Measurements from ENCODE around the gene UQCRC2. TPM values are rescaled to one million over a fixed set of nuclear protein-coding genes. Genes with fewer than 3 reads are reported as not detected.

The UQCRC2 gene
- total and polyA plus RNA-seq, 2 experiments from 2014 or later = 129 to 166 TPM

DNA sequence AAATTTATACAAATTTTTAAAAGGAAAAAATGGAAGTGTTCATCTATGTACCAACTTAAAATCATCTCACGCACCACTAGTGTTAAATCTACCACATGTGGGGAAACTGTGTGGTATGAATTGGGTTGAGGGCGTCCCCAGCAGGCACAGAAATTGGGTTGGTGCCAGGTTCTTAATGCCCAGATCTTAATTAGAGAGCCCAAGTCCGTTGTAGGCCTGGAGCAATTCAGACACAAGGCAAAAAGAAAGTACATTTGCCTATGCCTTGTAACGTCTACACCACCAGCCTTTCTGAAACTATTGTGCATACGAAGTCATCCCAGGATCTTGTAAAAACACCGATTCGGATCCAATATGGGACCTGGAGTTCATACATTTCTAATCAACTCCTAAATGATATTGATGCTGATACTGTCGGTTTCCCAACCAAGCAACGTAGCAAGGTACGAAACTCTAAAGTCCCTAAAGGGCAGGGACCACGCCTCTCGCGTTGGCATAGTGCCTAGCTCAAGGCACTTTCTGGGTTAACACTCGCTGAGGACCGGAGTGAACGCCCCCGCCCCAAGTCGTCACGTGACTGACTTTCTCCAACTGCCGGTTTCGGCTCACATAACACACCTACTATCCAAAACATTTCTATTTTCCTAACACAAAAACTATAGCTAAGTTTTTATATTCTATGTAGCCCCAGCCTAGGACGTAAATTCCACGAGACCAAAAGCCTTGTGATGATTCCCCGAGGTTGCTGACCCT, 945 bp upstream of the UQCRC2 start:
- Histone ChIP-seq H4K20me1 (ENCODE audit: insufficient read depth, poor library complexity, severe bottlenecking) (peaks cover 7% of the 10 kb centered on the region), H3K4me3 (peak overlapping the region; percentile 68), H3K36me3 (replicated peaks; ENCODE audit: insufficient read depth, low read depth) (no peaks in the 10 kb centered on the region), H3K79me2 (peaks cover 65% of the 10 kb centered on the region), H3K27me3 (no peaks in the 10 kb centered on the region), H3K9me2 (replicated peaks; ENCODE audit: insufficient read depth) (no peaks in the 10 kb centered on the region), H3K4me2 (peak overlapping the region; percentile 90), H3K27ac (peak overlapping the region; percentile 94), H3K9me3 (ENCODE audit: low read depth) (no peaks in the 10 kb centered on the region), H2AFZ (peak overlapping the region; percentile 50), H3K4me1 (ENCODE audit: insufficient read depth) (peaks cover 11% of the 10 kb centered on the region)
- TF ChIP-seq, protein P1, sequence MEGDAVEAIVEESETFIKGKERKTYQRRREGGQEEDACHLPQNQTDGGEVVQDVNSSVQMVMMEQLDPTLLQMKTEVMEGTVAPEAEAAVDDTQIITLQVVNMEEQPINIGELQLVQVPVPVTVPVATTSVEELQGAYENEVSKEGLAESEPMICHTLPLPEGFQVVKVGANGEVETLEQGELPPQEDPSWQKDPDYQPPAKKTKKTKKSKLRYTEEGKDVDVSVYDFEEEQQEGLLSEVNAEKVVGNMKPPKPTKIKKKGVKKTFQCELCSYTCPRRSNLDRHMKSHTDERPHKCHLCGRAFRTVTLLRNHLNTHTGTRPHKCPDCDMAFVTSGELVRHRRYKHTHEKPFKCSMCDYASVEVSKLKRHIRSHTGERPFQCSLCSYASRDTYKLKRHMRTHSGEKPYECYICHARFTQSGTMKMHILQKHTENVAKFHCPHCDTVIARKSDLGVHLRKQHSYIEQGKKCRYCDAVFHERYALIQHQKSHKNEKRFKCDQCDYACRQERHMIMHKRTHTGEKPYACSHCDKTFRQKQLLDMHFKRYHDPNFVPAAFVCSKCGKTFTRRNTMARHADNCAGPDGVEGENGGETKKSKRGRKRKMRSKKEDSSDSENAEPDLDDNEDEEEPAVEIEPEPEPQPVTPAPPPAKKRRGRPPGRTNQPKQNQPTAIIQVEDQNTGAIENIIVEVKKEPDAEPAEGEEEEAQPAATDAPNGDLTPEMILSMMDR (IDR thresholded peaks at IDR 0.05; ENCODE audit: poor library complexity) = no peak
- TF ChIP-seq EZH2 (IDR thresholded peaks at IDR 0.05; ENCODE audit: borderline replicate concordance) (no peak), EZH2phosphoT487 (IDR thresholded peaks at IDR 0.05; ENCODE audit: low read depth, severe bottlenecking, unreplicated experiment) (no peak)
- WGBS (ENCODE audit: low lambda C conversion rate, missing lambda C conversion rate) = 6% methylated on average over 24 of the region's 24 CpGs
- peak; percentile 89 for DNase-seq (ENCODE audit: low spot score)

DNA sequence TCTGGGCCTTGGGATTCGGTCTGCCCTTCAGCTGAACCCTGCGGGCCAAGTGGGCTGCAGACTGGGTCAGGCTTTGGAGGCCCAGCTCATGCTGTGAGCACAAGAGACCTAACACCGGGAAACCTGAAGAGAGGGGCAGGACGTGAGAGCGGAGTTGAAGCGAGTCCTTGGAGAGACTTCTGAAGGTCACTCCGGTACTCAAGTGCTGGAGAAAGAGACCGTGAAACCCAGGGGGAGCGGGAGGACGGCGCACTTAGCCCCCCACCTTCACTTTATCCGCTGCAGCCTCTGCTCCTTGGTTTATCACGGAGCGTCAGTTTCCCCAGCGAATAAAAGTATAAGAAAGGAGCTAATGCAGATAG, 361 bp downstream of the UQCRC2 start:
- Histone ChIP-seq H4K20me1 (ENCODE audit: insufficient read depth, poor library complexity, severe bottlenecking) (peaks cover 16% of the 10 kb centered on the region), H3K79me2 (peaks cover 68% of the 10 kb centered on the region), H3K27ac (peak overlapping the region; percentile 94), H2AFZ (peak overlapping the region; percentile 50), H3K4me3 (peak overlapping the region; percentile 71), H3K4me1 (ENCODE audit: insufficient read depth) (peaks cover 11% of the 10 kb centered on the region), H3K9me3 (ENCODE audit: low read depth) (no peaks in the 10 kb centered on the region), H3K9me2 (replicated peaks; ENCODE audit: insufficient read depth) (no peaks in the 10 kb centered on the region), H3K36me3 (replicated peaks; ENCODE audit: insufficient read depth, low read depth) (peaks cover 2% of the 10 kb centered on the region), H3K4me2 (peak overlapping the region; percentile 90), H3K27me3 (no peaks in the 10 kb centered on the region)
- under 1% methylated on average over 15 of the region's 15 CpGs for whole genome bisulfite sequencing (ENCODE audit: low lambda C conversion rate, missing lambda C conversion rate)
- DNase-seq (ENCODE audit: low spot score) = no peak
- TF ChIP-seq EZH2phosphoT487 (IDR thresholded peaks at IDR 0.05; ENCODE audit: low read depth, severe bottlenecking, unreplicated experiment) (no peak), EZH2 (IDR thresholded peaks at IDR 0.05; ENCODE audit: borderline replicate concordance) (no peak)
- TF ChIP-seq, protein P1 (IDR thresholded peaks at IDR 0.05; ENCODE audit: poor library complexity) = no peak

DNA sequence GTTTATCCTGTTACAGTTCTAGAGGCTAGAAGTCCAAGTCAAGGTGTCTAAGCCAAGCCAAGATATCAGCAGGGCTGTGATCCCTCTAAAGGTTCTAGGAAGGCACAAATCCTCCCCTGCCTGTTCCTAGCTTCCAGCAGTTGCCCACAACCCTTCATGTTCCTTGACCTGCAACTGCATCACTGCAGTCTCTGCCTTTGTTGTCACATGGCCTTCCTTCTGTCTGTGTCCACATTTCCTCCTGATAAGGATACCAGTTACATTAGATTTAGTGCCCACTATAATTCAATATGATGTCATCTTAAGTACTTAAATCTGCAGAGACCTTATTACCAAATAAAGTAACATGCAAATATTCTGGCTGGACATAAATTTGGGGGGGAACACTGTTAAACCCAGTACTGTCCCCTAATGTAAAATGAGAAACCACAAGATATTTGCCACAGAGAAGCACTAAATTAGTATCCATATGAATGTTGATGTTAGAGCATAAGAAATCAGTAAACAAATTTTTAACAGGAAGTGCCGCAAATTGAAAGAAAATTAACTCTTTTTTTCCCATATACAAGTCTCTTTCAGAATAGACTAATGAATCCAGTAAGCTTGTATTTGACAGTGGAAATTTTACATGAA, 4.7 kb downstream of the UQCRC2 start:
- Histone ChIP-seq H2AFZ (no peak overlapping the region), H3K27ac (no peak overlapping the region), H3K9me2 (replicated peaks; ENCODE audit: insufficient read depth) (no peaks in the 10 kb centered on the region), H3K4me1 (ENCODE audit: insufficient read depth) (peaks cover 5% of the 10 kb centered on the region), H3K36me3 (replicated peaks; ENCODE audit: insufficient read depth, low read depth) (peaks cover 7% of the 10 kb centered on the region), H3K79me2 (peaks cover 53% of the 10 kb centered on the region), H3K4me3 (no peak overlapping the region), H3K27me3 (no peaks in the 10 kb centered on the region), H4K20me1 (ENCODE audit: insufficient read depth, poor library complexity, severe bottlenecking) (peaks cover 12% of the 10 kb centered on the region), H3K9me3 (ENCODE audit: low read depth) (no peaks in the 10 kb centered on the region), H3K4me2 (no peak overlapping the region)
- WGBS (ENCODE audit: low lambda C conversion rate, missing lambda C conversion rate) = 65% methylated on average over 1 of the region's 1 CpG
- no peak for DNase-seq (ENCODE audit: low spot score)
- TF ChIP-seq, protein P1 (IDR thresholded peaks at IDR 0.05; ENCODE audit: poor library complexity) = no peak
- TF ChIP-seq EZH2 (IDR thresholded peaks at IDR 0.05; ENCODE audit: borderline replicate concordance) (no peak), EZH2phosphoT487 (IDR thresholded peaks at IDR 0.05; ENCODE audit: low read depth, severe bottlenecking, unreplicated experiment) (no peak)

Measured in hepatocyte (in vitro differentiated cells).